PC-3 (cell line): Measurements from ENCODE around the gene SLC8A1. TPM values are rescaled to one million over a fixed set of nuclear protein-coding genes. Genes with fewer than 3 reads are reported as not detected.

ENCODE experiments used
- ATAC-seq: fragments of 200-7000 bp; cut with Tn5 transposase; 2 replicates; pipeline ENCODE4 v1.9.1; 2020; ENCODE audit warnings: mild to moderate bottlenecking, moderate library complexity
- BruUV-seq: library from RNA; stranded (reverse); fragments of 400-500 nt; replicated peaks from 2 replicates; lab custom pipeline; 2021; lab: Mats Ljungman, UMichigan
- CTCF ChIA-PET: fragments of 300-600 bp; sonication (Branson Sonifier 250); formaldehyde crosslinking; loops from one replicate; lab custom pipeline; 2022; ENCODE audit warnings: antibody characterized with exemption; lab: Charles Lee
- POLR2A ChIA-PET: fragments of 300-600 bp; sonication (Branson Sonifier 250); formaldehyde crosslinking; loops from one replicate; lab custom pipeline; 2022; ENCODE audit warnings: antibody characterized with exemption; ENCODE audit not compliant: unreplicated experiment; lab: Charles Lee
- DNase-seq: peaks from one replicate; pipeline ENCODE4 v3.0.0-alpha.2; 2015
- H2AFZ ChIP-seq: fragments of 300-600 bp; sonication (generic); 2 replicates; pipeline ENCODE4 v1.6.0; 2016; ENCODE audit warnings: antibody characterized with exemption, low read length
- H3F3A ChIP-seq: fragments of 300-600 bp; sonication (generic); one replicate; pipeline ENCODE4 v1.6.0; 2017; ENCODE audit warnings: antibody characterized with exemption, low read length, control low read depth, mild to moderate bottlenecking; ENCODE audit not compliant: unreplicated experiment
- H3K27ac ChIP-seq: fragments of 300-600 bp; sonication (generic); 2 replicates; pipeline ENCODE4 v1.5.1; 2016; ENCODE audit warnings: mild to moderate bottlenecking, low read length
- H3K27me3 ChIP-seq: fragments of 300-600 bp; sonication (generic); 2 replicates; pipeline ENCODE4 v1.6.1; 2016; ENCODE audit warnings: low read length, mixed read lengths
- H3K36me3 ChIP-seq: fragments of 300-600 bp; sonication (generic); 2 replicates; pipeline ENCODE4 v1.6.1; 2016; ENCODE audit warnings: low read depth, mixed run types, low read length, mixed read lengths
- H3K4me1 ChIP-seq: fragments of 300-600 bp; sonication (generic); 2 replicates; pipeline ENCODE4 v1.5.1; 2016; ENCODE audit warnings: low read length; ENCODE audit not compliant: insufficient read depth
- H3K4me2 ChIP-seq: fragments of 300-600 bp; sonication (generic); 2 replicates; pipeline ENCODE4 v1.6.0; 2016; ENCODE audit warnings: low read length
- H3K4me3 ChIP-seq: fragments of 300-600 bp; sonication (generic); 2 replicates; pipeline ENCODE4 v1.5.1; 2016; ENCODE audit warnings: mild to moderate bottlenecking, low read length, mixed read lengths
- H3K79me2 ChIP-seq: fragments of 300-600 bp; sonication (generic); 2 replicates; pipeline ENCODE4 v1.6.1; 2017; ENCODE audit warnings: low read length, mixed read lengths
- H3K9ac ChIP-seq: fragments of 300-600 bp; sonication (generic); 2 replicates; pipeline ENCODE4 v1.6.0; 2016; ENCODE audit warnings: mild to moderate bottlenecking, low read length
- H3K9me2 ChIP-seq: fragments of 300-600 bp; sonication (generic); replicated peaks from 2 replicates; pipeline ENCODE4 v1.6.1; 2016; ENCODE audit warnings: mixed run types, low read length, mixed read lengths
- H3K9me3 ChIP-seq: fragments of 300-600 bp; sonication (generic); 2 replicates; pipeline ENCODE4 v1.6.1; 2016; ENCODE audit warnings: low read length, mixed read lengths
- H4K20me1 ChIP-seq: fragments of 300-600 bp; sonication (generic); 2 replicates; pipeline ENCODE4 v1.6.1; 2016; ENCODE audit warnings: low read length, mixed read lengths
- EZH2 ChIP-seq: fragments of 300-600 bp; sonication (generic); IDR thresholded peaks from one replicate; pipeline ENCODE4 v1.6.1; 2017; ENCODE audit warnings: antibody characterized with exemption, mild to moderate bottlenecking, low read length; ENCODE audit not compliant: unreplicated experiment
- EZH2phosphoT487 ChIP-seq: fragments of 300-600 bp; sonication (generic); IDR thresholded peaks from 2 replicates; pipeline ENCODE4 v1.6.1; 2018; ENCODE audit warnings: mild to moderate bottlenecking, antibody characterized with exemption, low read length, borderline replicate concordance
- intact Hi-C: fragments of 100-400 bp; cut with micrococcal nuclease; formaldehyde crosslinking; loops from 2 replicates; pipeline ENCODE4 v1.9.0; 2023
- total RNA-seq: library from RNA; depleted of rRNA; stranded (reverse); fragments of >200 nt; gene quantifications from 2 replicates; pipeline ENCODE4 v1.2.3, GENCODE V29; 2014
- TF ChIP-seq, protein P1 (sequence below): fragments of 300-600 bp; sonication (generic); conservative IDR thresholded peaks from 2 replicates; pipeline ENCODE4 v1.5.1; 2017; ENCODE audit warnings: antibody characterized with exemption, low read depth, mild to moderate bottlenecking, low read length

SLC8A1 gene
- total RNA-seq, 1 experiment from 2014 or later = 1.3 TPM

DNA sequence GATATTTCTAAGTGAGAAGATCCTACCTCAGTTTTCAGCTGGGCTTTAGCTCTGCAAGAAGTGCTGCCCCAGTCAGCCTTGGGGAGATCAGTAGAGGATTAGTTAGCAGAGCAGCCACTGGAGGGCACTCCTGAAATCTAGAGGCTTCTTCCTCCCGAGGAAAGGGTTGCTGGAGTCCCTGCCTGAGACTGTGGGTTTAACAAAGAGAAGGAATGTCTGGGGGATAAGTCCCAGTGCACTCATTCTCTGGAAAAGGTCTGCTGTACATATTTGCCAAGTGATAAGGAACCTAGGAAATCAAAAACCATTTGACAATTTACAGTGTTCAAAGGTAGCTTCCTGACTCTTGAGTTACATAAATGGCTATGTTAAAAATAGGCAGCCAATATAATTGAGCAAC is 207.2 kb downstream of the SLC8A1 start:
- no peaks in the 10 kb centered on the region for H3K9me3 ChIP-seq
- H3K79me2 ChIP-seq = no peaks in the 10 kb centered on the region
- no peak overlapping the region for H3K4me2 ChIP-seq
- no peak overlapping the region for H3K27ac ChIP-seq
- BruUV-seq = no TSS peak
- H4K20me1 ChIP-seq = no peaks in the 10 kb centered on the region
- no peak overlapping the region for H3K4me3 ChIP-seq
- intact Hi-C loops = loop anchor here (2.0 to 5.0 kb wide), 3 partner anchors 208 to 516 kb away; partner anchors contain the start of gene SLC8A1
- H3K36me3 ChIP-seq = no peaks in the 10 kb centered on the region
- ChIA-PET CTCF (interaction anchor here (0.6 to 1.4 kb wide), 4 partner anchors 308 to 1537 kb away, joined by 3 to 18 read pairs (median 10); no protein-coding TSS in a partner anchor), POLR2A (no interaction called here)
- H3K9ac ChIP-seq = no peak overlapping the region
- ATAC-seq (peak; percentile 94), DNase-seq (peak; percentile 77)
- H3K4me1 ChIP-seq = no peaks in the 10 kb centered on the region
- no peaks in the 10 kb centered on the region for H3K9me2 ChIP-seq
- H3F3A ChIP-seq = no peaks in the 10 kb centered on the region
- no peak overlapping the region for H2AFZ ChIP-seq
- H3K27me3 ChIP-seq = no peaks in the 10 kb centered on the region
- no peak for TF ChIP-seq EZH2
- TF ChIP-seq, protein P1, sequence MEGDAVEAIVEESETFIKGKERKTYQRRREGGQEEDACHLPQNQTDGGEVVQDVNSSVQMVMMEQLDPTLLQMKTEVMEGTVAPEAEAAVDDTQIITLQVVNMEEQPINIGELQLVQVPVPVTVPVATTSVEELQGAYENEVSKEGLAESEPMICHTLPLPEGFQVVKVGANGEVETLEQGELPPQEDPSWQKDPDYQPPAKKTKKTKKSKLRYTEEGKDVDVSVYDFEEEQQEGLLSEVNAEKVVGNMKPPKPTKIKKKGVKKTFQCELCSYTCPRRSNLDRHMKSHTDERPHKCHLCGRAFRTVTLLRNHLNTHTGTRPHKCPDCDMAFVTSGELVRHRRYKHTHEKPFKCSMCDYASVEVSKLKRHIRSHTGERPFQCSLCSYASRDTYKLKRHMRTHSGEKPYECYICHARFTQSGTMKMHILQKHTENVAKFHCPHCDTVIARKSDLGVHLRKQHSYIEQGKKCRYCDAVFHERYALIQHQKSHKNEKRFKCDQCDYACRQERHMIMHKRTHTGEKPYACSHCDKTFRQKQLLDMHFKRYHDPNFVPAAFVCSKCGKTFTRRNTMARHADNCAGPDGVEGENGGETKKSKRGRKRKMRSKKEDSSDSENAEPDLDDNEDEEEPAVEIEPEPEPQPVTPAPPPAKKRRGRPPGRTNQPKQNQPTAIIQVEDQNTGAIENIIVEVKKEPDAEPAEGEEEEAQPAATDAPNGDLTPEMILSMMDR = peak; percentile 80
- TF ChIP-seq EZH2phosphoT487 = no peak

DNA sequence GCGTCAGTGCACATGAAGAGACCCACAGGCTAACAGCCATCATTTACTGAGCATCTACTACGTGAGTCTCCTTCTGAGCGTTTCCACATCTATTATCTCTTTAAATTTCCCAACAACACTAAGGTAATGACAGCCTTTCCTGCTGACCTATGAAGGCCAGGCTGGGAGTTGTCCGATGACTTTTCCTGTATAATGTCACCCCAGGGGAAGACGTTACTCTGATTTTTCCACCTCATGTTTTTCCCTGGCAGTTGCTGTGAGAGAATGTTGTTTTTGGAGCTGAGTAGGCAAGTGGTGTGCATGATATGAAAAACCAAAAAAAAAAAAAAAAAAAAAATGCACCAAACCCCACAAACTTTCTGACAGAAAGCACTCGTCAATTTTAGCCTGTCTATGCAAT is 207.6 kb downstream of the SLC8A1 start:
- H3K4me2 ChIP-seq = no peak overlapping the region

More for the DNA sequence above, 207.6 kb downstream of the SLC8A1 start:
- H3K9me3 ChIP-seq = no peaks in the 10 kb centered on the region
- no peak for DNase-seq
- POLR2A ChIA-PET = interaction anchor here (0.6 kb wide), 1 partner anchor 73 kb away, joined by 9 read pairs; no protein-coding TSS in a partner anchor
- no peak overlapping the region for H3K27ac ChIP-seq
- BruUV-seq = no TSS peak
- no peak overlapping the region for H3K9ac ChIP-seq
- H3F3A ChIP-seq = no peaks in the 10 kb centered on the region
- no peaks in the 10 kb centered on the region for H4K20me1 ChIP-seq
- intact Hi-C loops = loop anchor here (2.0 kb wide), 2 partner anchors 331 to 517 kb away; no protein-coding TSS in a partner anchor
- H3K27me3 ChIP-seq = no peaks in the 10 kb centered on the region
- CTCF ChIA-PET = interaction anchor here (0.6 to 1.4 kb wide), 6 partner anchors 119 to 1537 kb away, joined by 3 to 18 read pairs (median 8); no protein-coding TSS in a partner anchor
- ATAC-seq = no peak
- TF ChIP-seq, protein P1 = no peak
- TF ChIP-seq EZH2 (no peak), EZH2phosphoT487 (no peak)
- H2AFZ ChIP-seq = no peak overlapping the region
- H3K4me1 ChIP-seq = no peaks in the 10 kb centered on the region
- H3K4me3 ChIP-seq = no peak overlapping the region
- H3K36me3 ChIP-seq = no peaks in the 10 kb centered on the region
- no peaks in the 10 kb centered on the region for H3K79me2 ChIP-seq
- no peaks in the 10 kb centered on the region for H3K9me2 ChIP-seq
